ENCODE measurements around the gene CLIC5.

- no peak for TF ChIP-seq POLR2AphosphoS5 (IDR thresholded peaks at IDR 0.05; ENCODE audit: low read depth)
- TF ChIP-seq CTCF (IDR thresholded peaks at IDR 0.05; ENCODE audit: insufficient read depth, low read length): no peak
- TF ChIP-seq SPI1 (IDR thresholded peaks at IDR 0.05; ENCODE audit: borderline replicate concordance, low read depth): no peak
- no peak for TF ChIP-seq REST (IDR thresholded peaks at IDR 0.05; ENCODE audit: insufficient replicate concordance, low read depth)
- TF ChIP-seq GABPA (IDR thresholded peaks at IDR 0.05; ENCODE audit: low read depth): no peak
Measured at GRCh38 chr6:45844986-45845385, 170.7 kb downstream of the CLIC5 start.

All from HL-60 (cell line).